HG02678 (cell line): Measurements from ENCODE around the gene KCNG4.

Source experiments
- ATAC-seq: cut with Tn5 transposase; IDR thresholded peaks from one replicate; pipeline ENCODE4 v1.9.1; 2021; ENCODE audit warnings: mild to moderate bottlenecking, moderate library complexity; ENCODE audit not compliant: unreplicated experiment

The KCNG4 gene

DNA sequence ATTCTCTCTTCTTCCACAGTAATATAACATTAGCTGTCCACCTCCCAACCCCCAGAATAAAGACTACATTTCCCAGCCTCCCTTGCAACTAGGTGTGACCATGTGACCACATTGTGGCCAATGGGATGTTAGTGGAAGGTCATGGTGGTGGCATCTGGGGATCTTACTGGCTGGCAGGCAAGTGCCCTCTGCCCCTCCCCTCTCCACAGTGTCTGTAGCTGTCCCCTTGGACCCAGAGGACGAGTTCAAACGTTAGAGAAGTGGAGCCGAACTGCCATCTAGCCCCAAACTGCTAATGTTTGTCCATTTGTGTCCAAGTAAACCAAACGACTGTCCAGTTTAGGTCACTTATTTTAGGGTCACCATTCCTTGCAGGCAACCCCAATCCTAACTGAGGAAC, 26.6 kb upstream of the KCNG4 start:
- ATAC-seq: no peak

GRCh38 chr16:84262939-84263338, 23.1 kb upstream of the KCNG4 start:
- no peak for ATAC-seq

GRCh38 chr16:84262031-84262430, 22.2 kb upstream of the KCNG4 start:
- ATAC-seq: no peak

GRCh38 chr16:84260766-84261554, 21.1 kb upstream of the KCNG4 start:
- ATAC-seq: no peak

DNA sequence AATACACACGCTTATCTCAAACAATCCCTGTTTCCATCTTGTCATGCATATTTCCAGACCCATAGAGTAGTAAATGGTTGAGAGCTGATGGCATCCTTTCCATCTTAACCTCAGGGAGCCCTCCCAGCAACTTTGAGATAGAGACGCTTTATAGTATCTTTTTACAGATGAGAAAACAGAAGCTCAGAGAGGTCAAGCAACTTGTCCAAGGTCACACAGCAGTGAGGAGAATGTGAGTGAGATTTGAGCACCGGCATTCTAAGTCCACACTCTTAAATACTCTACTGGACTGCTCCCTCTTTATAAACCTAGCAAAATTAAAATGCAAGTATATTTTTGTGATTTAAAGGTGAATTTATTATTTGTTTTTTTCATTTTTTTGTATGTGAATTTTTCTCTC, 19.9 kb upstream of the KCNG4 start:
- ATAC-seq: no peak

- ATAC-seq: no peak
Observed at GRCh38 chr16:84258266-84258665, 18.5 kb upstream of the KCNG4 start.

DNA sequence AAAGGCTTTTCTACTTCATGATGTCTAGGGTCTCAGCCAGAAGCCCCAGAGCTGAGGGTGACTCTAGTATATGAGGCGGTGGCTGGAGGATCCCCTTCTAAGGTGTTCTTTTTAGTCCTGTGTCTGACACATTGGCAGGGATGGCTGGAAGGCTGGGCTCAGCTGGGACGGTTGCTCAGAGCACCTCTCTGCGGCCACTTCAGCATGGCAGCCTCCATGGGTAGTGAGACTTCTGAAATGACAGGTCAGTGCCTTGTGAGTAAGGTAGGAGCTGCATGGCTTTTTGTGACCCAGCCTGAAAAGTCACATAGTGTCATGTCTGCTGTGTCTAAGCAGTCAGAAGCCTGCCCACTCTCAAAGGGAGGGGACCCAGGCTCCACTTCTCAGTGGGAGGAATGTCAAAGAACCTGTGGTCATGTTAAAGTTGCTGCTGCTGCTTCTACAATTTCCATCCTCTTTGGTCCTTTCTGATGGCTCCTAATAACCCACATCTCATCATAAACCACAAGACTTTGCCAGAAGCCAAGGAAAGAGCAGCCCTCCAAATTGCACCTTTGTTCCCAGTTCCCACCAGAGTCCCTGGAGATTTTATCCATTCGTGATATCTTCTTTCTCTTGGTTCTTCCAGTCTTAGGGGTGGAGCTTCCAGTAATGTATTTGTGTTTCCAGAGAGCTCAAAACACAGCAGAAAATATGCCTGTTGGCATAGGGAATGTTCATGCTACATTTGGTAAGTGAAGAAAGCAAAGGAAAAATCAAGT, 15.4 kb upstream of the KCNG4 start:
- no peak for ATAC-seq

DNA sequence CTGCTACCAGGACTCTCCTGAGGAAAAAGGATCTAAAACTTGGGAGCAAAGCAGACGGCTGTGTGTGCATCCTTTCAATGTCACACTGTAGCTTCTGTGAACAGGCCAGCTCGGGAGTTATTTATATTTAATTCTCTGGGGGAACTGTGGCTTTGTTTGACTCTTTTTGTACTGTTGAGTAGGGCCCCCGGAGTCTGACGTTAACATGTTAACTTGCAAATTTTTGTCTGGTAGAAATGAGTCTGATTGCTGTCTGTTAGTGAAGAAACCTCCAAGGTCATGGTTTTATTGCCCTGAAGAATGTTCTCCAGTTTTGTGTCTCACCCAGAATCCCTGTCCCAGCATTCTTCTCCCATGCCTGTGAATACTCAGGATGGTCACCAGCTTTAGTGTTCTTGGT, 14.2 kb upstream of the KCNG4 start:
- no peak for ATAC-seq

GRCh38 chr16:84253173-84253572, 13.4 kb upstream of the KCNG4 start:
- ATAC-seq: no peak

- ATAC-seq: no peak
Observed at GRCh38 chr16:84252184-84252583, 12.4 kb upstream of the KCNG4 start.

DNA sequence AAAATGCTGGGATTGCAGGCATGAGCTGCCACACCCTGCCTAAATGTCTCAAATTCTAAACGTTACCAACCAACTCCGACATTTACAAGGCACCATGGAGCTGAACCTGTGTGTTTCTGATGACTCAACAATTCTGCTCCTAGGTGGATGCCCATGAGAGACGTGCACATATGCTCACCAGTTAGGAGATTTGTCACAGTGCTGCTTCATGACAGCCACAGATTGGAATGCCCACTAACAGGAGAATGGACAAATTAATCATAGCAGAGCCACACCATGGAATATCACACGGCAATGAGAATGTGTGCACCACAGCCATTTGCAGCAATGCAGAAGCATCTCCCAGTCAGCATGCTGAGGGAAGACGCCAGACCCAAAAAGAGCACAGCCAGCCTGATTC, 8.0 kb upstream of the KCNG4 start:
- ATAC-seq: no peak

GRCh38 chr16:84247331-84247730, 7.5 kb upstream of the KCNG4 start:
- ATAC-seq: no peak

DNA sequence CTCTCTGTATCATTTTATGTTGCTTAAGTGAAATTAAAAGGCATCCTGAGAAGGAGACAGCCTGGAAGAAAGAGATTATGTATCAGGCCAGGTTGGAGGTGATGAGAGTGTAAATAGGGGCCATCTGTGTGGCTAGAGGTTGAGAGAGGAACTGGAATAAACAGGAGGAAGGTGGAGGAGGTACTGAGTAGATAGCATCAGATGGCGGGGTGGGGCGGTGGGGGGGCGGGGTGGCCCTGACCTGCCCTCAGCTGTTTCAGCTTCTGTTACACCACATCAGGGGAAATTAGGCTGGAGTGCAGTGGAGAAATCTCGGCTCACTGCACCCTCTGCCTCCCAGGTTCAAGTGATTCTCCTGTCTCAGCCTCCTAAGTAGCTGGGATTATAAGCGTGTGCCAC, 6.9 kb upstream of the KCNG4 start:
- no peak for ATAC-seq

GRCh38 chr16:84245956-84246678, 6.3 kb upstream of the KCNG4 start:
- no peak for ATAC-seq

- ATAC-seq: no peak
Observed at GRCh38 chr16:84244728-84245127, 4.9 kb upstream of the KCNG4 start.

- no peak for ATAC-seq
Observed at GRCh38 chr16:84243732-84244131, 3.9 kb upstream of the KCNG4 start.

GRCh38 chr16:84242839-84243238, 3.0 kb upstream of the KCNG4 start:
- ATAC-seq: no peak

GRCh38 chr16:84241778-84242177, 2.0 kb upstream of the KCNG4 start:
- ATAC-seq: no peak

GRCh38 chr16:84240455-84240854, 643 bp upstream of the KCNG4 start:
- no peak for ATAC-seq

DNA sequence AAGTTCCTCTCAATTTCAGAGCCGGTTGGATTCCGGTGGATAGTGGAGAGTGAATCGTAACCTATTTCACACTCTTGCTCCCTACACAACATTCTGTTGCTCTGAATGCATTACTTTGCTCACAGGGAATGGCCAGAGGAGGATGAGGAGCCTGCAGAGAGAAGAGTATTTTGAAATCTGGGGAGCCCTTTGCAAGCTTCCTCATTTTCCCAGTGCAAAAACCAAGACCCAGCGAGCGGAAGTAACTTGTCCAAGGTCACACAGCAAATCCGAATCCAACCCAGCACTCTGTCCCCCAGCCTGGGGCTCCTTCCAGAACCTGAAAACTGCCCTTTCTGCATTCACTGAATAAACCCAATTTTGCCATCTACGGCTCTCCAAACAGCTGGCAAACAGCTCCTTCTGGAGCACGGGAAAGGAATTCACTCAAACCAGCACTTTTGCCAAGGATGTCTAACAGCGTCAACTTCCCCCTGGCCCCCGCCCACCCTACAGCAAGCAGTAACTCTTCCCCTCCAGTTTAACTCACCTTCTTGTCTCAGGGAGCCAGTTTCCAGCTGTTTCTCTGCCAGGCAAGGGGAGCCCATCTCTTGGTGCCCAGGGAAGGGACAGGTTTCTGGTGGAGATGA, 557 bp downstream of the KCNG4 start:
- no peak for ATAC-seq

DNA sequence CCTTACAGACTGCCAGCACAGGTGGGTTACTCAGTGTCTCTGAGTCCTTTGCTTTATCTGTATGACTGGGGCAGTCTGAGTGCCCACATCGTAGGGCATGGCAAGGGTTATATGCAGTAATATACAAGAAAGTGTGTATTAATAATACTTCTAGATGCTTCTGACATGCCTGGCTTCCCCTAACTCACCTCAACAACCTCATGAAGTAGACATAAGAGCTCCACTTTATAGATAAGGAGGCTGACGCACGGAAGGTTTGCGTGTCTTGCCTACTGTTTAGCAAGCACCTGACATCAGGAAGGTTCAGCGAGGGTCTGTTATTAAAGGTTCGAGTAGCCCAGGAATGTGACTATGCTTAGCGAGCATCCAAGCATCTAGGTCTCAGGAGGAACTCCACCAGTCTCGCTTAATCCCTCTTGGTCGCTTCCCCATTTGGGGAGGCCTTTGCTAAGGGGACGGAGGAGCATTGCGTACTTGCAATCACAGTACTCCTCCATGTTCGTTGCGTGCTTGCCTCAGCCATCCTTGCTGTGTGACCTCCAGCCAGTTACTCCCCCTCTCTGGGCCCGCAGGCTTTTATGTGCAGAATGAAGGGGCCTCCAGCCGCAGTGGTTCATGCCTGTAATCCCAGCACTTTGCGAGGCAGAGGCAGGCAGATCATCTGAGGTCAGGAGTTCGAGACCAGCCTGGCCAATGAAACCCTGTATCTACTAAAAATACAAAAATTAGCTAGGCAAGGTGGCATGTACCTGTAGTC, 1.6 kb downstream of the KCNG4 start:
- no peak for ATAC-seq
